ENCODE results near the gene CRTAC1.
A peak's percentile ranks its signal among the peaks of the same experiment; 100 is the strongest.

CRTAC1 gene

DNA sequence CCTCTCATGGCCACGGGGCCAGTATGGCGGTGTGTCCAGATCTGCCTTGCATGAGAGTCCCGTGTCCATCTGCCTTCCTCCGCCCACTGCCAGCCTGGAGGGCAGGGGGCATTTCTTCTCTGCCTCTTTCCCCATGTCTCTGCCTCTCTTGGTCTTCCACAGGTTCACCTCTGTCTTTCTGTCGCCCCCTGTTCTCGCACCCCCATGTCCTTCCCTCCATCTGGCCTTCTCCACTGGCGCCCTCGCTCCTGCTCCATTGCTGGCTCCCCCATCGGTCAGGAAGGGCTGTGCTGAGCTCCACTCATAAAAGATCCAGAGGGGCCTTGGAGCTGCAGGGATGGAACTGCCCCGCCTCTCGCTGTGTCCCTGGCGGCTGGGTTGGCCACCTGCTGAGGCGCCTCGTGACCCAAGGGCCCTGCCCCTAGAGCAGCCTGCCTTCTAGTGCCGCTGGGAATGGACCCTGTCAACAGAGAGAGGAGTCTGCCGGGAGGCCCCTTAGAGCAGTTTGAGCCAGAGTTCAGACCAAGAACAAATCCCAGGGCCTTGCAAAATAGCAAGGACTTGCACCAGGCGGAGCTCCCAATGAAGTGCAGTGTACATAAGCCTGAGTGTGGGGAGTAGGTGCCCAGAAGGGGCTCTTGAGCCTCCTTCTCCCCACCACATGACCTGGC, 138.8 kb downstream of the CRTAC1 start:
- peak; percentile 31 for DNase-seq

DNA sequence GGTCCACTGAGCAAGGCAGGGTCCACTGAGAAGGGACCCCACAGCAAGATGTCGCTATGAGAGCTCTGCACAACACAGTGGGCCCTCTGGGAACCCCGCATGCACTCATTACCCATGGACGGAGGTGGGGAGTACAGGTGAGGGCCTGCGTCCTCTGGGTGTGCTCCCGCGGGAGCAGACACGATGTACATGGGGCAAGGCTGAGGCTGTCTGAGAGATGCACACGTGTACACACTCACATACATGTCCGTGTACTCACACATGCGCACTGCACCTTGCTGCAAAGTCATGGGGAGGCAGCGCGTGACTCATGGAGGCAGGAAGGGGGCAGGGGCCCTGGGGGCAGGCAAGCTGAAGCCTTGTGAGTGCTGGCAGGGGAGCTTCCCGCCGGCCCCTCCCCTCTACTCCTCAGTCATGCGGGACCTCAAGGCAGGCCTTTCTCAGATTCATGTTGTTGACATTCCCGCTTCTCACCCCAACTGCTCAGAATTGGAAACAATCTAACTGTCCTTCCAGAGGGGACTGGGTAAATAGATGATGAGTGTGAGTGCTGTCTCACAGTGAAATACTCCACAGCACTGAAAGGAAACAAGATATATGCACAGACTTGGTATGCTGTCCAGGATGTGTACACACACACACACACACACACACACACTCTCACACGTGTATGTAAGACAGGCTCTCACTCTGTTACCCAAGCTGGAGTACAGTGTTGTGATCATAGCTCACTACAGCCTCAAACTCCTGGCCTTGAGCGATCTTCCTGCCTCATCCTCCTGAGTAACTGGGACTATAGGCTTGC, 140.8 kb downstream of the CRTAC1 start:
- DNase-seq, result no peak

DNA sequence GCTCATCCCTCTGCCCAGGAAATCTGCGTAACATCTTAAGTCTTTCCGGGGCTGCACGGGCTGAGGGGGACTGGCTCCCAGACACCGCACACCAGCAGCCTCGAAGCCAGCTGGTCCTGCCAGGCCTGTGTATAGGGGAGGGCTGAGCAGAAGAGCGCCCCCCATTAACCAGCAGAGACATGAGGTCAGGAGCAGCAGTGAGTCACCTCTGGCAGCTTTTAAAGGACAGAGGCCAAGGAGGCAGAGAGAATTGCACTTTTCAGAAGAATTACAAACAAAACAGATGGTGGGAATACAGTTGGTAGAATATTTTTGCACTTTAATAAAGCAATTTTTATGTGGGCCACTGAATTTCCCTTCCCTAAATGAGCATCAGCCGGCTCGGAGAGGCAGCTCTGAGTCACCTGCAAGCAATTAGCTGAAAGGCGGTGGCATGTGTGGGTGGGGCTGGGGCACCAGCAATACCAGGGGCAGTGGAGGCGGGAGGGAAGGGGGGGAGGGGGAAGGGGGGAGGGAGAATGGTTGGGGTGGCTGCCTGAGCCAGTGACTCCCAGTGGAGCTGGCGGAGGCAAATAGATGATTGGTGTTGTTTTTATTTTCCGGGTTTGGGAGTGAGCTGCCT, 141.7 kb downstream of the CRTAC1 start:
- no peak for DNase-seq

DNA sequence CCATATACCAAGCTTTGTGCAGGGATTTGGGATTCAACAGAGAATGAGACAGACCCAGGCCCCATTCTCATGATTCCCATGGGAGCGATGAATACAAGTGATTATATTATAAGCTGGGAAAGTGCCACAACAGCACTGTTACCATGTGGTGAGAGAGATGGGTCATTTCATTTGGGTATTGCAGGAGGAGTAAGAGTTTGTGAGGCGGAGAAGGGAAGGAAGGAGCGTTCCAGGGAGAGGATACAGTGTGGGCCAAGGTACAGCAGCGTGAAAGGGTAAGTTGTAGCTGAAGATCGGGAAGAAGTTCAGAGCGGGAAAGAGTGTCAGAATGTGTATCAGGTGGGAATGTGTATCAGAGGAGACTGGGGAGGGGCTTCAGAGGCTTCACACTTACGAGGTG, 142.3 kb downstream of the CRTAC1 start:
- DNase-seq, result no peak

DNA sequence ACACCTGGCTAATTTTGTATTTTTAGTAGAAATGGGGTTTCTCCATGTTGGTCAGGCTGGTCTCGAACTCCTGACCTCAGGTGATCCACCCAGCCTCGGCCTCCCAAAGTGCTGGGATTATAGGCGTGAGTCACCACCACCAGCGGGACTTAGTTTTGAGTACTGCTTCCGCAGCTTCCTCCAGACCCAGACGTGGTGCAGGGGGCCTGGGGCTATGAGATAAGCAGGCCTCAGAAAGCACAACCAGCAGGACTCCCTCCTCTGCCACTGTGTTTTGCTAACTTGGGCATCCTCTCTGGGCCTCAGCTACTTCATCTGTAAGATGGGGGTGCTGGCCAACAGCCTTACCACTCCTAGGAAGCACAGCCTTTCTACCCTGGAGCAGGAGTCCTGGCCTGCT, 143.0 kb downstream of the CRTAC1 start:
- DNase-seq, result no peak

DNA sequence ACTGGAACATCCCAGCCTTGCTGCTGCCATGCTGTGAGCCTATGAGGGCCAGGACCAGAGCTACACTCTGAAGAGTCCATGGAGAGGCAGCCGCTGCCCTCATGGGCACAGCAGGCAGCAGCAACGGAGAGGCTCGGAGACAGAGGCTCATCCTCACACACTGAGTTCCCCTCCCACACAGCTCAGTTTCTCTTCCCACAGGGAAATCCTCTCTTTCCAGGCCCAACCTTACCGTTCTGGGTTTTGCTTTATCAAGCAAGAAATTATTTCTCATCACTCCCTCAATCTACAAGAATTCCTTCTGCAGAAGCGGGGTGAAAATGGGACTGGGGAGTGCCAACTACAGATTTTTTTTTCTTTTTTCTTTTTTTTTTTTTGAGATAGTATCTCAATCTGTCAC, 144.1 kb downstream of the CRTAC1 start:
- no peak for DNase-seq

DNA sequence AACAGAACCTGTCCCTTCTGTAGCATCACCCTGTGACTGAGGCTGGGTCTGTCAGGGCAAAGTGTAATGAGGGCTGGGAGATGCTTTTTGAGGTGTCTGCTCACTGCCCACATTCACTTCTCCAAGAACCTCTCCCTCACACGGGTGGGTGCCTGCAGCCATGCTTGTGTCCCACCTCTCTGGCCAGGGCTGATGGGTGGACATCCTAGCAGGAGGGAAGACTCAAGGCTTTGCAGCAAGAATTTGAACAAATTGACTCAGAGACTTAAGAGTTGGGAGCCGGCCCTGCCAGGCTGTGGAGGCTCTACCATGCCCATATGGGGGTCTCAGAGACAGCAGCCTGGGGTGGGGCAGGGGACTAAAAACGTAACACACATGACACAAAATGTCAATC, 147.3 kb downstream of the CRTAC1 start:
- DNase-seq, result no peak

DNA sequence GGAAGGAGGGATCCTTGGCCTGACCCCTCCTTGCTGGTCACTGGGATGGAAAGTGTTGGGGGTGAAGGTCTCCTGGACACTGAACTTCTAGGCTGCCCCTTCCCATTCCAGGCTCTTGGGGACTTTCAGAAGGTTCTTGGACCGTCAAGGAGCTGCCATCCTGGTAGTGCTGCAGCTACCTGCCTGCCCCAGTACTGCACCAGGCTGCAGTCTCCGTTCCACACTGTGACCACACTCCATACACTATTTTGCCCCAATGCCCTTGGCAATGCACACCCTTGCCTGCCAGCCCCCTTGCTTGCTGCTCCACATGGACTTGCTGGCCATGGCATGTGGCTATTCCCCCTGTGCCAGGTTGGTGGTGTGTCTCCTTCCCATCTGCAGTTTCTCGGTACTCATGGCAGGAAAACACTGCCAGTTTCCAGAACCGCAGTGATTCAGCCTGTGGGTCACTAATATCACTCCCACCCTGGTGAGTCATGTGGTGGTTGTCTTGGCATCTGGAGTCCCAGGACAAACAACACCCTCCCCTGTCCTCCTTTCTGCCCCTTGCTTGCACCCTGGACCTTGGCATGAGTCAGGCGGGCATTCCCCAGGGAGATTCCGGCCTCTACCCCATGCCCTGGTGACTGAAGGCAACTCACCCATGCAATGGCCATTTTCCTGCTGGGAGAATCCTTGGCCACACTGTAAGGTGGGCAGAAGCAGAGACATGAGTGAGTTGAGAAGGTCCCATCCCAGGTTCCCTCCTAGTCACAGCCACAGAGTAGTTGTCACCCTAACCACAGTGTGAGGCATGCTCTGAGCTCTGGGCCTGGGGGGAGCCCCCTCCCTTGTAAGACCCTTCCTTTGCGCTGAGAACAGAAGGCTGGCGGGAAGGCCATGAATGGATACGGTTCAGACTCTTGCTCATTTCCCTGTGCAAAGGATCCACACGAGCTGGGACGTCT, 148.0 kb downstream of the CRTAC1 start:
- DNase-seq, result no peak

DNA sequence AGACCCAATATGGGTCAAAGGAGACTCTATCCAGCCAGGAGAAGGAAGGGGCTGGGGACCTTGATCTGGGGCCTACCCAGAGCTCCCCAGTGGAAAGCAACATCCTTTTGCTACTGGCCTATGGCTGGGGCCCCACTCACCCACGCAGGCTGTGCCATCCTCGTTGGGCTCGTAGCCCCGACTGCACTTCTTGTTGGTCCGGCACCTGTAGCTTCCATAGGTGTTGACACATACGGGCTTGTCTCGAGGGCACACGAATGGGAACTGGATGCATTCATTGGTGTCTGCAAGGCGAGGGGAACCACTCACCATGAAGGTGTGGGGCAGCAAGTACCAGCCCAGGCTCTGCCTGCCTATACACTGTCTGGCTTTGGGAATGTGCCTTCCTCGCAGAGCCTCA, 150.3 kb downstream of the CRTAC1 start:
- DNase-seq, result no peak

DNA sequence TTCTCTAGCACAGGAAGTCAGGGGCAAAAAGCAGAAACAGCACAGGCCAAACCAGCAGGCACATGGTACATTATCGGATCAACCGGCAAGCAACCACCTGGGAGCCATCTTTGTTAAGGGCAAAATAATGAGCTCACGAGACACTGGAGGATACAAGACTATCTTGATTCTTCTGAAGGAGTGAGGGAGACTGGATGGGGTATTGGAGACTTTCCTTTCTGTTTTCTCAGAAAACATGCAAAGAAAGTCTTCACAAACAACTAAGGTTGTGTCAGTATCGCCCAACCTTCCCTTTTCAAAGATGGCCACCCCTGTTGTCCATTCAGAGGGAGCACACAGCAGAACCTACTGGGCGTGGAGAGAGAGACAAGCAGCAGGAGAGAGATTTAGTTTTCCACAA, 151.2 kb downstream of the CRTAC1 start:
- DNase-seq, result no peak

DNA sequence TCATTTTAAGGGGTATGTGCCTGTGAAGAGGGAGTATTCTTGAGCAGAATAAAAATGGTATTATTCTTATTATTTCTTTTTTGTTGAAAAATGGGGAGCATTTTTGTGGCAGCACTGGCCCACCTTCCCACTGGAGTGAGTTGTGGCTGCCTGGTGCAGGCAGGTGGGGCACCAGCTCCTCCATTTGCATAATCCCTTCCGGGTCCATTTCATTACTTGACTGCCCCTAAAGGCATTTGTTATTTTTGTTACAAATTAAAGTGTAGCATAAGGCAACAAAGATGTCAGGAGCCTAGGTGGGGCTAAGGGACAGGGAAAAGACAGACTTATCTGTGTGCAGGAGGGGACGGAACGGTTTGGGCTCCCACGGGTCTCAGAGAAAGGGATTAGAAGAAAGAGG, 154.0 kb downstream of the CRTAC1 start:
- DNase-seq, result no peak

DNA sequence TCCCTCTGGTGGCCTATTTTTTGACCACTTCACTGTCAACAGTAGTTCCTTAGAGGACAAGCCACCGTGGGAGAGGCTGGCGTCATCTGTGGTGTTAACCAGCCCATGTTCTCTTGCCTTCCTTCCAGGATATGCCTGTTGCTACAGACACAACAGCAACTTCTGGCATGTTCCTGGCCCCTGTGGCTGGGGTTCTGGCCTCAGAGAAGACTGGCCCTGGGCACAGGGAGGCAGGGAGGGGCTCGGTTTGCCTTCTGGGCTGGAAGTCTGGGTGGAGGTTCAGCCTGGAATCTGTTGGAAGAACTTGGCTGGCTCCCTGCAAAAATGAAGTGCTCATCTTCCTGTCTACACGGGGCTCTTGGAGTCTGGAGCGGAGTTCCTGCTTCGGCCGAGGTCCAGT, 155.0 kb downstream of the CRTAC1 start:
- DNase-seq, result no peak

DNA sequence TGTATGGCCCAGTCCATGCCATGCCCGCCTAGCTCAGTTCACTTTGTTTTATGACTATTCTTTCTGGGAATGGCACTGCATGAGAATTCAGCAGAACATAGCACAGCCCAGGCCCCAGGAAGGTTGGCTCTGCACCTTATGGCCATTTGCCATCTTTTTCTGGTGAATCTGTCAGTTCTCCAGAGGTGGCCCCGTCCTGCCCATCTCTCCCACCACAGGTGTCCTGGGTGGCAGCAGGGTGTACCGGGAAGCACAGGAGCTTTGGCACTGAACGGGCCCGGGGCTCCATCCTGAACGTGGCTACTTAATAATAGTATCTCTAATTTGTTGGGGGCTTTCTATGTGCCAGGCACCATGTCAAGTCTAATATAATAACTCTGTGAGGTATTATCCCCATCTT, 156.1 kb downstream of the CRTAC1 start:
- no peak for DNase-seq

DNA sequence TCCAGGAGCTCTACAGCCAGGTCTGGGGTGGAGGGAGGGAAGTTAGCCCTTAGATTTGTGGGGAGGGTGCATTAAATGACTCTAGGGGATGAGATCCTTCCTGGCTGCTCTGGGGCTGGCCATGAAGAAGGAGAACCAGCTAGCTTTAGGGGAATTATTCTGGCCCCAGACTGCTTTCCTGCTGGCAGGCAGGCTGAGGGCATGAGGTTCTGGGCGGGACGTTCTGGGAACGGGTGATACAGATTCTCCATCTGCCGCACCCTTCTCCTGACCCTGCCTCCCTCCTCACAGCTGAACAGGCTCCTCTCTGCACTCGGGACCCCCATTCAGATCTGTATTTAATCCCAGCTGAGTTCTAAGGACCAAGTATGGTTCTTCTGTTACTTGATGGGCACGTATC, 156.9 kb downstream of the CRTAC1 start:
- DNase-seq, result no peak

DNA sequence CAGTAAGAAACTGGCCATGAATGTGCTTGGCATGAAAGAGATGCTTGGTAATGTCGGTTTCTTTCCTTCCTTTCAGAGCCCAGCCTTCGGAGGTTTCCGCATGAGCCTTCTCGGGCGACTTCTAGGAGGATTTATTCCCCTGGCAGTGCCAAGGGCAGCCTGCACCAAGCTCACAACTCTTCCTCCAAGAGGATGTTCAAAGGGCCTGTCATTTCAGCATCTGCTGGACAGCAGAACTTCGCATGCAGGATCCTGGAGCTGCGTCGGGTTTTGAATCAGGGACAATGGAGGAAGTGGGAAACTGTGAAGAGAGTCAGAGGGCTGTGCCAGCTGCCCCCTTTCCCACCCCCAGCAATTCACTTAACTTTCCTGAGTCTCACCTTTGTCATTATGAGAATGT, 159.4 kb downstream of the CRTAC1 start:
- DNase-seq, result no peak

DNA sequence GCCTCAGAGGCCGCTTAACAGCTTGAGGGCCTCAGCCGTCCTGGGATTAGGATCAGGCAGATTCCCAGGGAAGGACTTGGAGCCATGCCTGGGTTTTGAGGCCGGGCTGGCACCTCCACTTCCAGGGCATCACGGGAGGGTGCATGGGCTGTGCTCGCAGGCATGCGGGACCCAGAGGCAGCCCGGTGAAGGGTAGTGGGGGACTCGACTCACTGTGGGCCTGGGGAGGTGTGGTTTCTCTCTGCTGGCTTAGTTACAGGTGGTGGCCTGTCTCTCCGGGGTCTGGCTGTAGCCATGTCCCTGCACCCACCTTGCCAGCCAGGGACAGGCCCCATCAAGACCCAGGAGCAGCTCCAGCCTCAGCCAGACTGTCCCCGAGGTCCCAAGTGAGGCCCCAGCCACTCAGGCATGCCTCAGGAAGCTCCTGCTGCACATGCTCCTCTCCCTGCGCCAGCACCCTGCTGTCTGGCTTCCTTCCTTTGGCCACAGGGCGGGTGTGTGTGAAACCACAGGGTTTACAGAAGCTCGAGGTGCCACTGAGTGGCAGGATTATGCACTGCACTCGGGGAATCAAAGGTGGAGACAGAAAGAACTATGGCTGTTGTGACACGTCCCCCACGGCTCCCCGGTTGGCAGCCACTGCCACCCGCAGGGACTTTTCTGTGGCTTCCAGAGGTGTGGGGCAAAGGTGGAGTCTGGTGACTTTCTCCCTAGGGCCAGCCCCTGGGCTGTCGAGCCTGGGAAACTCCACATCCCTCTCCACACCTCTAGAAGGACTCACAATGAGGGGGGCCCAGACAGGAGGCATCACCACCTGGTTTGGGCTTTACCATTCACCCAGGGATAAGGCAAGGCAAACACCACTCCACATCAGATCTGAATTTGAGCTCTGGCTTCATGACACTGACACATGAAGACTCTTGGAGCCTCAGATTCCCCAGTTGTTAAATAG, 161.1 kb downstream of the CRTAC1 start:
- DNase-seq, result peak; percentile 71

DNA sequence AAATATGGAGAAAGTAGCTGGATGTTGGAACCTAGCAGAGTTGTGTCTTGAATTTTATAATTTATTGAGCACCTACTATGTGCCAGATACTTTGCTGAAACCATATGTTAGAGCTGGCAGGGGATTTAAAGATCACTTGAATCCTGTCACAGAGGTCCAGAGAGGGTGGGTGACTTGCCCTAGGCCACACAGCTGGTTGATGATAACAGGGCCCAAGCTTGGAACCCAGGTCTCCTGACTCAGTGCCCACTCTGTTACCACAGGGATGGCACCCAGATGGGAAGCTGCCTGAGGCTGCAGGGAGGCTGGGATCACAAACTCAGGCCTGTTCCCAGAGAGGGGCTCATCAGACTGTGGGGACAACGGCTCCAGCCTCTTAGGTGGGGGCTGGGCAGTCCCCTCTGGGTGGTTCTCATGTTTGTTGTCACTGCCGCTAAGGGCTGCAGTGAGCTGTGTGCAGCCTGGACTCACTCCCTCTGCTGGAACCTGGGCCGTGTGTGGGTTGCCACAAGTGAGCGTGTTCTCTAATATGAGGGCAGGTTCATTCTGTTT, 162.2 kb downstream of the CRTAC1 start:
- no peak for DNase-seq

DNA sequence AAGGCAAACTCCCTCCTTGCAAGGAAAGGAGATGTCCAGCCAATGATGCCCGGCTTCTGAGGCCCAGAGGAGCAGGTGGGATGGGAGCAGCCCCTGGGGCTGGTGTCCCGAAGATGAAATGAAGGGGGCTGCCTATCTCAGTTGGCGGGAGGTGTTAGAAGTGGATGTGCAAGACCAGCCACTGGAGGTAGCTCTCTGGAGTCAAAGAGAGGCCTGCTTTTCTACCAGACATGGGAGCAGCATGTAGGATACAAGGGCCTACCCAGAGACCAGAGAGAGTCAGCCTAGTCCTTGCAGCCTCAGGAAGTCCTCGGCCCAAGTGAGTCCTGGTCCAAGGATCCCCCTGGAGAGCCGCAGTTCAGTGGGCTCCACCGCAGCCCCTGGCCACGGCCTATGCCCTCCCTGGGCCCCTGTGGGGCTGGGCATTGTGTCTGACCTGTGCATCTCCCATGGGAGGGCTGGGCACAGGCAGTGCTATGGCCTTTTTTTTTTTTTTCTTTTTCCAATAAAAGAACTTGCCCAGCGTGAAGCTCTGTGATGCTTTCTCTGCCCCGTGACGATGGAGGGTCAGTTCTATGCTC, 163.1 kb downstream of the CRTAC1 start:
- no peak for DNase-seq

DNA sequence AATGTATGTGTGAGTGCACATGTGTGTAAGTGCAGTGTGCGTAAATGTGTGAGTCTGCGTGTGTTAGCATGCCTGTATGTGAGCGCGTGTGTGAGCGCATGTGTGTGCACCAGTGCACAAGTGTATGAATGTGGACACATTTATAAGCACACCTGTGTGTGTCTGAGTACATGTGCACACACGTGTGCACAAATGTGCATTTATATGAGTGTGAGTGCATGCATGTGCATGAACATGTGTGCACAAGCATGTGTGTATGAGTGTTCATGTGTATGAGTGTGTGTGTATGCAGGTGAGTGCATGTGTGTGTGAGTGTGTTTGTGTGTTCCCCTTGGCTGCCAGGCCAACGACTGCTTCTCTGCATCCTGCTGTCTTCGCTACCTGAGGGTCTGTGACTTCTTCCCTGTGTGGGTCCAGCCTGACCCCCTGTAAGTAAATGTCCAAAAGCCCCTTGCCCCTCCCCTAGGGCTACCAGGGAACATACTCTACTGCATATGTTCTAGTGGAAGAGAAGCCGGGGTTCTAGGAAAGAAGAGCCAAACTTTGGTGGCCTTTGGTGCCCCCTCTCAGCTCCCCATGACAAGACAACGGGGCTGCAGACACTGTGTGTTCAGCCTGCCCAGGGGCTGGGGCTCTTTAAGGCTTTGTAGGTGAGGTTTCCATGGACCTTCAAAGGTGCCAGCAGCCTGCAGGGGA, 163.7 kb downstream of the CRTAC1 start:
- DNase-seq, result no peak

DNA sequence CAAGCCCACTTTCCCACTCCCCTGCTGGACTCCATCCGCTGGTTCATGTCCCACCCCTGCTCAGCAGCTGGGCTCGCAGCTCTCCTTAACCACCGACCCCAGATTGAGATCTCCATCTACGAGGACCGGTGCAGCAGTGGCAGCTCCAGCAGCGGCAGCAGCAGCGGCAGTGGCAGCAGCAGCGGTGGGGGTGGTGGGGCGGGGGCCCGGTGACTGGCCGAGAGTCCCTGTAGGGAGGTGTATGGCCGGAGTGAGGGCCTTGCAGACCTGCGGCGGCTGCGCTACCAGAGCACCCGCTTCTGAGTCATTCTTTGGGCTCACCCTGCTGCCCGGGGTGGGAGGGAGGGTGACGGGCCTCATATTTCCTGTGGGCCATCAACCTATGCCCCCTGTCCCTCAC, 164.9 kb downstream of the CRTAC1 start:
- DNase-seq, result no peak

DNA sequence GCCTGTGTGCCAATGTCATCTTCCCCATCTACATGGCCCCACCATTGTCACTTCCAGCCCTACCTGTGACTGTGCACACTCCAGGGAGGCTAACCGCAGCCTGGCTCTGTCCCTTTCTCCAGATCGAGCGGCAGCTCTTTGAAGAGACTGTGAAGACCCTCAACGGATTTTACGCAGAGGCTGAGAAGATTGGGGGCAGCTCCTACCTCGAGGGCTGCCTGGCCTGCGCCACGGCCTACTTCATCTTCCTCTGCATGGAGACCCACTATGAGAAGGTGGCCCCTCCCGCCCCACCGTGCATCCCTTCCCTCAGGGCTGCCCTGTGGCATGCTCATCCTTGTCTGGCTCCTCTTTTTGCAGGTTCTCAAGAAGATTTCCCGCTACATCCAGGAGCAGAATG, 166.6 kb downstream of the CRTAC1 start:
- DNase-seq, result no peak
